Gastroesophageal sphincter (tissue), 4 donors: ENCODE results near the gene DNAI1. TPM values are rescaled to one million over a fixed set of nuclear protein-coding genes. Genes with fewer than 3 reads are reported as not detected.
"Not testable (repeated sequence)": the region's sequence is repeated elsewhere in the genome, so short reads cannot be mapped to it uniquely, and the experiment has no call there.

ENCODE experiments used
- ATAC-seq: fragments of 150-250 bp; one replicate; pipeline ENCODE4 v1.9.1; 2016; ENCODE audit warnings: mild to moderate bottlenecking, moderate library complexity
- H3K27ac ChIP-seq, 4 donors: fragments of 200-600 bp; sonication (generic) in 3 of 4; 1 replicate in 3 of 4; 2 replicates in 1 of 4; pipeline ENCODE4 v1.5.1; 2016 to 2019
- H3K27me3 ChIP-seq: fragments of 200-600 bp; sonication (generic); one replicate; pipeline ENCODE4 v1.5.1; 2019
- H3K36me3 ChIP-seq, 2 donors: fragments of 200-600 bp; sonication (generic); one replicate each; pipeline ENCODE4 v1.5.1; 2019; ENCODE audit warnings: control low read depth in 1 of 2
- H3K4me1 ChIP-seq, 3 donors: fragments of 200-600 bp; sonication (generic); 1 replicate in 2 of 3; 2 replicates in 1 of 3; pipeline ENCODE4 v1.5.1; 2016 to 2019; ENCODE audit warnings: control low read depth in 2 of 3
- H3K4me3 ChIP-seq, 2 donors: fragments of 200-600 bp; sonication (generic); one replicate each; pipeline ENCODE4 v1.5.1; 2019; ENCODE audit warnings: mild to moderate bottlenecking in 1 of 2, moderate library complexity in 1 of 2
- H3K9me3 ChIP-seq, 3 donors: fragments of 200-600 bp; sonication (generic); one replicate each; pipeline ENCODE4 v1.5.1; 2017 to 2019; ENCODE audit warnings: control low read depth in 2 of 3
- EP300 ChIP-seq: sonication (generic); formaldehyde crosslinking; IDR thresholded peaks from one replicate; pipeline ENCODE4 v1.6.1; 2017; ENCODE audit warnings: antibody characterized with exemption, mild to moderate bottlenecking
- POLR2A ChIP-seq, 2 donors: fragments of 450-650 bp; IDR thresholded peaks; one replicate each; pipeline ENCODE4 v1.6.1; 2017; ENCODE audit warnings: antibody characterized with exemption in 2 of 2, mild to moderate bottlenecking in 2 of 2, moderate library complexity in 1 of 2
- POLR2AphosphoS5 ChIP-seq: sonication (generic); formaldehyde crosslinking; IDR thresholded peaks from one replicate; pipeline ENCODE4 v1.6.1; 2017; ENCODE audit warnings: antibody characterized with exemption
- WGBS, 2 donors: methylation state at CpG; one replicate each; pipeline ENCODE4 v1.1.5; 2018; ENCODE audit warnings: low coverage in 1 of 2; 5-methylcytosine and 5-hydroxymethylcytosine counted together
- total RNA-seq, 4 donors: library from RNA; depleted of rRNA; stranded (reverse); fragments of >200 nt; gene quantifications; one replicate each; pipeline ENCODE4 v1.1.0, GENCODE V29; 2016
- TF ChIP-seq, protein P1 (sequence below), 4 experiments: fragments of 200-600 bp in 2 of 4; fragments of 450-650 bp in 2 of 4; sonication (generic) in 1 of 4; IDR thresholded peaks; one replicate each; pipeline ENCODE4 v1.5.1; 2017 to 2019; ENCODE audit warnings: antibody characterized with exemption in 4 of 4, mild to moderate bottlenecking in 2 of 4, moderate library complexity in 2 of 4

The DNAI1 gene
- total RNA-seq, 4 donors from 2014 or later, result not detected

- peaks cover 0 to 6% (median 0%) of the 10 kb centered on the region in 3 donors for H3K4me1 ChIP-seq
- 0% methylated on average over 1 of the region's 1 CpG; no CpG with 5 or more reads in 1 of the 2 donors for WGBS, 2 donors
- no peak overlapping the region for H3K4me3 ChIP-seq
- H3K27ac ChIP-seq, result no peak overlapping the region
- H3K27me3 ChIP-seq, result no peaks in the 10 kb centered on the region
- no peak for TF ChIP-seq EP300
- TF ChIP-seq, protein P1, sequence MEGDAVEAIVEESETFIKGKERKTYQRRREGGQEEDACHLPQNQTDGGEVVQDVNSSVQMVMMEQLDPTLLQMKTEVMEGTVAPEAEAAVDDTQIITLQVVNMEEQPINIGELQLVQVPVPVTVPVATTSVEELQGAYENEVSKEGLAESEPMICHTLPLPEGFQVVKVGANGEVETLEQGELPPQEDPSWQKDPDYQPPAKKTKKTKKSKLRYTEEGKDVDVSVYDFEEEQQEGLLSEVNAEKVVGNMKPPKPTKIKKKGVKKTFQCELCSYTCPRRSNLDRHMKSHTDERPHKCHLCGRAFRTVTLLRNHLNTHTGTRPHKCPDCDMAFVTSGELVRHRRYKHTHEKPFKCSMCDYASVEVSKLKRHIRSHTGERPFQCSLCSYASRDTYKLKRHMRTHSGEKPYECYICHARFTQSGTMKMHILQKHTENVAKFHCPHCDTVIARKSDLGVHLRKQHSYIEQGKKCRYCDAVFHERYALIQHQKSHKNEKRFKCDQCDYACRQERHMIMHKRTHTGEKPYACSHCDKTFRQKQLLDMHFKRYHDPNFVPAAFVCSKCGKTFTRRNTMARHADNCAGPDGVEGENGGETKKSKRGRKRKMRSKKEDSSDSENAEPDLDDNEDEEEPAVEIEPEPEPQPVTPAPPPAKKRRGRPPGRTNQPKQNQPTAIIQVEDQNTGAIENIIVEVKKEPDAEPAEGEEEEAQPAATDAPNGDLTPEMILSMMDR (IDR thresholded peaks at IDR 0.05), result no peak
- TF ChIP-seq POLR2A (IDR thresholded peaks at IDR 0.05), result no peak
- TF ChIP-seq POLR2AphosphoS5, result no peak
- no peaks in the 10 kb centered on the region for H3K9me3 ChIP-seq
- H3K36me3 ChIP-seq, result no peaks in the 10 kb centered on the region
- ATAC-seq, result no peak
Observed at GRCh38 chr9:34465468-34465867, 6.9 kb downstream of the DNAI1 start.

GRCh38 chr9:34475097-34475496, 16.5 kb downstream of the DNAI1 start:
- 50 to 54% methylated on average over 2 to 3 of the region's 3 CpGs for WGBS, 2 donors
- no peaks in the 10 kb centered on the region for H3K36me3 ChIP-seq
- H3K4me3 ChIP-seq, result no peak overlapping the region
- no peak for TF ChIP-seq POLR2AphosphoS5
- TF ChIP-seq, protein P1 (IDR thresholded peaks at IDR 0.05), result no peak
- no peak for TF ChIP-seq EP300
- no peak for TF ChIP-seq POLR2A (IDR thresholded peaks at IDR 0.05)
- ATAC-seq, result no peak
- H3K4me1 ChIP-seq, result no peaks in the 10 kb centered on the region
- H3K27me3 ChIP-seq, result peaks cover 6% of the 10 kb centered on the region
- no peak overlapping the region for H3K27ac ChIP-seq
- no peaks in the 10 kb centered on the region for H3K9me3 ChIP-seq

- TF ChIP-seq, protein P1 (IDR thresholded peaks at IDR 0.05), result no peak
- TF ChIP-seq POLR2A (IDR thresholded peaks at IDR 0.05), result no peak
- TF ChIP-seq POLR2AphosphoS5, result no peak
- TF ChIP-seq EP300, result no peak
- no peak overlapping the region for H3K4me3 ChIP-seq
- no peak for ATAC-seq
- no peaks in the 10 kb centered on the region for H3K4me1 ChIP-seq
- no peaks in the 10 kb centered on the region for H3K36me3 ChIP-seq
- no peak overlapping the region for H3K27ac ChIP-seq
- no peaks in the 10 kb centered on the region for H3K9me3 ChIP-seq
- peaks cover 6% of the 10 kb centered on the region for H3K27me3 ChIP-seq
- 75% methylated on average over 1 of the region's 1 CpG for WGBS, 2 donors
Observed at GRCh38 chr9:34477541-34477940, 18.9 kb downstream of the DNAI1 start.

- H3K27me3 ChIP-seq, result peaks cover 6% of the 10 kb centered on the region
- TF ChIP-seq EP300 (no peak), POLR2AphosphoS5 (no peak), POLR2A (IDR thresholded peaks at IDR 0.05) (no peak)
- TF ChIP-seq, protein P1 (IDR thresholded peaks at IDR 0.05), result no peak
- no peaks in the 10 kb centered on the region for H3K9me3 ChIP-seq
- no peak overlapping the region for H3K27ac ChIP-seq
- H3K4me1 ChIP-seq, result no peaks in the 10 kb centered on the region
- no peaks in the 10 kb centered on the region for H3K36me3 ChIP-seq
- no peak for ATAC-seq
- no peak overlapping the region for H3K4me3 ChIP-seq
- WGBS, 2 donors, result 59 to 83% methylated on average over 3 to 5 of the region's 5 CpGs
Observed at GRCh38 chr9:34479431-34479866, 20.8 kb downstream of the DNAI1 start.

GRCh38 chr9:34481620-34482019, 23.0 kb downstream of the DNAI1 start:
- not testable (repeated sequence) for H3K4me3 ChIP-seq, H3K27me3 ChIP-seq, H3K27ac ChIP-seq, H3K9me3 ChIP-seq, H3K36me3 ChIP-seq, H3K4me1 ChIP-seq, ATAC-seq
- 77 to 81% methylated on average over 4 to 6 of the region's 13 CpGs for WGBS, 2 donors

DNA sequence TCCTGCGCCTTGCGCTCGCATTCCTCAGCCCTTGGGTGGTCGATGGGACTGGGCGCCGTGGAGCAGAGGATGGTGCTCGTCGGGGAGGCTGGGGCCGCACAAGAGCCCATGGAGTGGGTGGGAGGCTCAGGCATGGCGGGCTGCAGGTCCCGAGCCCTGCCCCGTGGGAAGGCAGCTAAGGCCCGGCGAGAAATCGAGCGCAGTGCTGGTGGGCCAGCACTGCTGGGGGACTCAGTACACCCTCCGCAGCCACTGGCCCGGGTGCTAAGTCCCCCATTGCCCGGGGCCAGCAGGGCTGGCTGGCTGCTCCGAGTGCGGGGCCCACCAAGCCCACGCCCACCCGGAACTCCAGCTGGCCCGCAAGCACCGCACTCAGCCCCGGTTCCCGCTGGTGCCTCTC, 24.1 kb downstream of the DNAI1 start:
- WGBS, 2 donors, result no CpG with 5 or more reads among the region's 27 CpGs
- not testable (repeated sequence) for H3K9me3 ChIP-seq, H3K4me3 ChIP-seq, H3K36me3 ChIP-seq, H3K4me1 ChIP-seq, H3K27me3 ChIP-seq, ATAC-seq, H3K27ac ChIP-seq
